Measurements from ENCODE around the gene STARD3.

- TF ChIP-seq CTCF (conservative IDR thresholded peaks at IDR 0.05 in 1 of 2, IDR thresholded peaks at IDR 0.05 in 1 of 2; ENCODE audit: extremely low read depth in 1 of 2, insufficient read depth in 1 of 2, low read depth in 1 of 2, low read length in 2 of 2) = no peak
- TF ChIP-seq EZH2 (IDR thresholded peaks at IDR 0.05; ENCODE audit: borderline replicate concordance, low read length) = no peak
These were observed 17.2 kb upstream of the STARD3 start for GRCh38 chr17:39619786-39620101.

All from mammary epithelial cell (primary cell).